GM10266 (cell line): ENCODE data around the gene CCR7.

Experiments
- DNase-seq: peaks from one replicate; pipeline ENCODE4 v3.0.0; 2012; ENCODE audit errors: extremely low spot score
- CTCF ChIP-seq: IDR thresholded peaks from 2 replicates; pipeline ENCODE4 v1.5.1; 2012; ENCODE audit warnings: mild to moderate bottlenecking, low read depth; ENCODE audit not compliant: control insufficient read depth, insufficient read depth; ENCODE audit errors: missing control alignments

Gene CCR7

GRCh38 chr17:40525294-40525693 lies 40.0 kb downstream of the CCR7 start:
- DNase-seq = no peak
- TF ChIP-seq CTCF = no peak

- no peak for TF ChIP-seq CTCF
- DNase-seq = no peak
These were observed 40.9 kb downstream of the CCR7 start for GRCh38 chr17:40524243-40524965.

- no peak for TF ChIP-seq CTCF
- DNase-seq = no peak
These were observed 42.3 kb downstream of the CCR7 start for GRCh38 chr17:40522961-40523310.

GRCh38 chr17:40522250-40522960 lies 42.9 kb downstream of the CCR7 start:
- TF ChIP-seq CTCF = no peak
- no peak for DNase-seq

- TF ChIP-seq CTCF = no peak
- DNase-seq = no peak
These were observed 44.2 kb downstream of the CCR7 start for GRCh38 chr17:40520991-40521453.

- DNase-seq = no peak
- TF ChIP-seq CTCF = no peak
These were observed 46.0 kb downstream of the CCR7 start for GRCh38 chr17:40519089-40519775.
